Measurements from ENCODE around the gene ANGPTL7.

ANGPTL7 gene

GRCh38 chr1:11207898-11208611, 18.9 kb downstream of the ANGPTL7 start:
- peaks cover 98% of the 10 kb centered on the region for H3K36me3 ChIP-seq (ENCODE audit: insufficient read depth, low read length)
- H3K27me3 ChIP-seq (ENCODE audit: insufficient read depth, low read length) = no peaks in the 10 kb centered on the region
- no peak overlapping the region for H3K4me3 ChIP-seq (ENCODE audit: low read length)
- no peaks in the 10 kb centered on the region for H3K4me1 ChIP-seq (ENCODE audit: insufficient read depth, low read length)
- H3K9ac ChIP-seq (ENCODE audit: low read depth, low read length) = no peak overlapping the region
- no peak overlapping the region for H3K27ac ChIP-seq (ENCODE audit: low read depth, low read length)
- 89% methylated on average over 6 of the region's 6 CpGs for WGBS
- H3K9me3 ChIP-seq (ENCODE audit: insufficient read depth, low read depth, low read length) = no peaks in the 10 kb centered on the region

DNA sequence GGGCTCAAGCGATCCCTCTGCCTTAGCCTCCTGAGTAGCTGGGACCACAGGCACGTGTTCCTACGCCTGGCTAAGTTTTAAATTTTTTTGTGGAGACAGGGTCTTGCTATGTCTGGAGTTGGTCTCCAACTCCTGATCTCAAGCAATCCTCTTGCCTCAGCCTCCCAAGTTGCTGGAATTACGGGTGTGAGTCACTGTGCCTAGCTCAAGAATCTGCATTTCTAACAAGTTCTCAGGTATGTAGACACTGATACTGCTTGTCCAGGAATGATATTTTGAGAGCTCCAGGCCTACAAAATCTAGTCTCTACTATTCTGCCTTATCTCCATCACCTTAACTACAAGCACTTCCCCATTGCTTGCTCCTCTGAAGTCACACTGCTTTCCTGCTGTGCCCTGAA, 22.3 kb downstream of the ANGPTL7 start:
- WGBS = 93% methylated on average over 4 of the region's 4 CpGs
- Histone ChIP-seq H3K27ac (ENCODE audit: low read depth, low read length) (no peak overlapping the region), H3K9ac (ENCODE audit: low read depth, low read length) (no peak overlapping the region), H3K9me3 (ENCODE audit: insufficient read depth, low read depth, low read length) (no peaks in the 10 kb centered on the region), H3K36me3 (ENCODE audit: insufficient read depth, low read length) (peaks cover 98% of the 10 kb centered on the region), H3K4me1 (ENCODE audit: insufficient read depth, low read length) (no peaks in the 10 kb centered on the region), H3K27me3 (ENCODE audit: insufficient read depth, low read length) (no peaks in the 10 kb centered on the region), H3K4me3 (ENCODE audit: low read length) (no peak overlapping the region)

DNA sequence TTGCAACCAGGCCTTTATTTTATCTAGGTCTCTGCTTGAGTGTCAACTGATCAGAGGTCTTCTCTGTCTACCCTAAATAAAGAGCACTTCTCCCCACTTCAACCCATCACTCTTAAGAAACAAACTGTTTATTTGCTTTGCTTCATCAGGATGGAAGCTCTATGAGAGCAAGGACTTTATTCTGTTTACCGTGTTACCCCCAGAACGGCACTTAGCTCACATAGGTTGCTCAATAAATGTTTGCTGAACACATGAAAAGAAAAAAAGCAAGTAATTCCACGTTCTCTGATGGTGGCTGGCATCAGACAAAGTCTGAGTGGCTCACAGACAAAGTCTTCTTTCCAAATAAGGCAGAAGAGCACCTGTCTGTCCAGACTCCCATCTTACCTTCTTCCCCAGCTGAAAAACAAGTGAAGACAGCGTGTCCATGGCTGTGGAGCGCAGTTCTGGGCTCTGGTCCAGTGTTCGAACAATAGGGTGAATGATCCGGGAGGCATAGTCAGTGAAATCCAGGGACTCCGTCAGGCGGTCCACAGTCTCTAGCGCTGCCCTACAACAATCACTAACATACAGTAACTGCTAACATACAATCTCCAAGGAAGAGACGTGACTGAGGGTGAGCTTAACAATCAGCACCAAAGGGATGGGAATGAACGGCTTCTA, 22.9 kb downstream of the ANGPTL7 start:
- no peaks in the 10 kb centered on the region for H3K9me3 ChIP-seq (ENCODE audit: insufficient read depth, low read depth, low read length)
- no peaks in the 10 kb centered on the region for H3K27me3 ChIP-seq (ENCODE audit: insufficient read depth, low read length)
- H3K4me3 ChIP-seq (ENCODE audit: low read length) = no peak overlapping the region
- WGBS = 96% methylated on average over 12 of the region's 12 CpGs
- no peak overlapping the region for H3K9ac ChIP-seq (ENCODE audit: low read depth, low read length)
- no peak overlapping the region for H3K27ac ChIP-seq (ENCODE audit: low read depth, low read length)
- peaks cover 98% of the 10 kb centered on the region for H3K36me3 ChIP-seq (ENCODE audit: insufficient read depth, low read length)
- H3K4me1 ChIP-seq (ENCODE audit: insufficient read depth, low read length) = no peaks in the 10 kb centered on the region

DNA sequence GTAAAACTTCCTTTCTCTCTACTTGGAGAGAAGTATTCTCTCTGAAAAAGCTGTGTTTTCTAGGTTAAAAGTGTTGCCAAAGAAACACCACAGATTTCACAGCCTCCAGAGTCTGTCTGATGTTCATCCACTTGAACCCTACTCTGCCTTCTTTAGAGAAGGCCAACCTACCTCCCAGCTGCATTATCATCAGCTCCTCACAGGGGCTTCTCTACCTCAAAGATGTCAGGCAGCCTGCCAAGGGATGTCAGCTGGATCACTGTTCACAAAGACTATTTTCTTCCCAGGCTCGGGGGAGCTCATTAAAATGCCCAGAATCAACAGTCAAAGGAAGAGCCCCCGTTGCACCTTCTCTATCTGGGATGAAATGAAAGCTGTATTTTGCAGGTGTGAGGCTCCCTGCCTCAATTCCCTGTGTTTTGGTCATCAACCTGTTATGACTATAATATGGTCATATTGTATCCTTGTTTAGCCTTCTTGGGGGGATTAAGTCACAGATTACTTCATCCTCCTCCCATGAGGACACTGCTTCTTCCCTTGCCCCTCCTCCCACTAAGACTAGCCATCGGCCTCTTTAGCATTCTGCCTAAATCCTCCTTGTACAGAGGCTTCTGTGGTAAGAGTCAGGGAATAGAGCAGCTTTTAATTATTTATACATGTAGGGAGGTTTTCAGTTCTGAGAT, 25.7 kb downstream of the ANGPTL7 start:
- Histone ChIP-seq H3K4me1 (ENCODE audit: insufficient read depth, low read length) (no peaks in the 10 kb centered on the region), H3K9me3 (ENCODE audit: insufficient read depth, low read depth, low read length) (no peaks in the 10 kb centered on the region), H3K27ac (ENCODE audit: low read depth, low read length) (no peak overlapping the region), H3K4me3 (ENCODE audit: low read length) (no peak overlapping the region), H3K27me3 (ENCODE audit: insufficient read depth, low read length) (no peaks in the 10 kb centered on the region), H3K9ac (ENCODE audit: low read depth, low read length) (no peak overlapping the region), H3K36me3 (ENCODE audit: insufficient read depth, low read length) (peaks cover 94% of the 10 kb centered on the region)
- 90% methylated on average over 2 of the region's 3 CpGs for WGBS

DNA sequence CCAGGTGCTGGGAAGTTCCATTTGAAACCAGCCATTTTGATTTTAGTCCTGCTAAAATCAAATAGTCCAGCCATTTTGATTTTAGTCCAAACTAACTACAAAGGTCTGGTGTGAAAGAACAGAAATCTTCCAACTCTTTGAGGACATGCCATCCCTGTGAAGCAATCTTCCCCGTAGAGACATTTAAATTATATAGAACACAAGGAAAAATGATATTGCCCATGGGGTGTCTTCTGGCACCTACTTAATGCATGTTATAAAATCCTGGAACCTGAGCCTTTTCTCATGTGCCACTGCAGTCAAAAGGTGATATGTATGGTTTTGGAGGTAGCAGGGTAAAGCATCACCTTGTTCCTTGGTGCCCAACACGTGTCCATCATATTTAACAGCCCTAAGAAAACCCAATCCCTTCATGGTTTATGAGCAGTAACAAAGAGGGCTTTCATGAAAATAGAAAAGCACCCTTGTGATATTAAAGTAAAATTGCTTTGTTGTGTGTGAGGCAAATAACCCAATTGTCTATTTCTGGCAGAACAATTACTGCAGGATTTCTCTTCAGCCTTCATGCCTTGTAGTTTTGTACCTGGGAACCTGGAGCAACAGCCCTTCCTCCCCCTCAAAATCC, 26.3 kb downstream of the ANGPTL7 start:
- no peaks in the 10 kb centered on the region for H3K4me1 ChIP-seq (ENCODE audit: insufficient read depth, low read length)
- no peaks in the 10 kb centered on the region for H3K9me3 ChIP-seq (ENCODE audit: insufficient read depth, low read depth, low read length)
- H3K4me3 ChIP-seq (ENCODE audit: low read length) = no peak overlapping the region
- no peak overlapping the region for H3K9ac ChIP-seq (ENCODE audit: low read depth, low read length)
- no peaks in the 10 kb centered on the region for H3K27me3 ChIP-seq (ENCODE audit: insufficient read depth, low read length)
- peaks cover 95% of the 10 kb centered on the region for H3K36me3 ChIP-seq (ENCODE audit: insufficient read depth, low read length)
- 100% methylated on average over 2 of the region's 2 CpGs for WGBS
- no peak overlapping the region for H3K27ac ChIP-seq (ENCODE audit: low read depth, low read length)

DNA sequence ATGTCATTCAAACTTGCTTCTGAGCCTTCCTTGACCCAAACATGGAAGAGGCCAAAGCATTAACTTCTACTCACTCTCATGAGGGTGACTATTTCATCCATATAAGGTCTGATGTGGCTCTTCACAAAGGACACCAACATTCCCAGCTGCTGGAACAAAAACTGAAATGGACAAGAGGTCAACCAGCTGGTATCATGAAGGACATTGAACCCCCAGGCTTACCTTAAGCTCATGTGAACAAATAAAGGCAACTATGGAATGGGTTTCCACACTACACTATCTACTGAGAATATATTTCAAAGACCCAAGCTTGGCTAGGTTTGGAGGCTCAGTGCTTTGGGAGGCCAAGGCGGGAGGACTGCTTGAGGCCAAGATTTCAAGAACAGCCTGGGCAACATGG, 26.9 kb downstream of the ANGPTL7 start:
- no peaks in the 10 kb centered on the region for H3K27me3 ChIP-seq (ENCODE audit: insufficient read depth, low read length)
- no peak overlapping the region for H3K4me3 ChIP-seq (ENCODE audit: low read length)
- no peak overlapping the region for H3K27ac ChIP-seq (ENCODE audit: low read depth, low read length)
- 96% methylated on average over 1 of the region's 1 CpG for WGBS
- H3K9me3 ChIP-seq (ENCODE audit: insufficient read depth, low read depth, low read length) = no peaks in the 10 kb centered on the region
- H3K9ac ChIP-seq (ENCODE audit: low read depth, low read length) = no peak overlapping the region
- no peaks in the 10 kb centered on the region for H3K4me1 ChIP-seq (ENCODE audit: insufficient read depth, low read length)
- peaks cover 93% of the 10 kb centered on the region for H3K36me3 ChIP-seq (ENCODE audit: insufficient read depth, low read length)

GRCh38 chr1:11227106-11228077, 38.2 kb downstream of the ANGPTL7 start:
- Histone ChIP-seq H3K4me1 (ENCODE audit: insufficient read depth, low read length) (no peaks in the 10 kb centered on the region), H3K27ac (ENCODE audit: low read depth, low read length) (no peak overlapping the region), H3K36me3 (ENCODE audit: insufficient read depth, low read length) (peaks cover 91% of the 10 kb centered on the region), H3K9me3 (ENCODE audit: insufficient read depth, low read depth, low read length) (no peaks in the 10 kb centered on the region), H3K27me3 (ENCODE audit: insufficient read depth, low read length) (no peaks in the 10 kb centered on the region), H3K4me3 (ENCODE audit: low read length) (no peak overlapping the region), H3K9ac (ENCODE audit: low read depth, low read length) (no peak overlapping the region)
- WGBS = 94% methylated on average over 10 of the region's 10 CpGs

- H3K27ac ChIP-seq (ENCODE audit: low read depth, low read length) = no peak overlapping the region
- no peaks in the 10 kb centered on the region for H3K9me3 ChIP-seq (ENCODE audit: insufficient read depth, low read depth, low read length)
- H3K27me3 ChIP-seq (ENCODE audit: insufficient read depth, low read length) = no peaks in the 10 kb centered on the region
- 94% methylated on average over 3 of the region's 4 CpGs for WGBS
- no peak overlapping the region for H3K9ac ChIP-seq (ENCODE audit: low read depth, low read length)
- peaks cover 96% of the 10 kb centered on the region for H3K36me3 ChIP-seq (ENCODE audit: insufficient read depth, low read length)
- H3K4me3 ChIP-seq (ENCODE audit: low read length) = no peak overlapping the region
- no peaks in the 10 kb centered on the region for H3K4me1 ChIP-seq (ENCODE audit: insufficient read depth, low read length)
Measured at GRCh38 chr1:11229203-11229602, 40.0 kb downstream of the ANGPTL7 start.

- no peaks in the 10 kb centered on the region for H3K27me3 ChIP-seq (ENCODE audit: insufficient read depth, low read length)
- no peaks in the 10 kb centered on the region for H3K4me1 ChIP-seq (ENCODE audit: insufficient read depth, low read length)
- H3K4me3 ChIP-seq (ENCODE audit: low read length) = no peak overlapping the region
- H3K27ac ChIP-seq (ENCODE audit: low read depth, low read length) = no peak overlapping the region
- no peak overlapping the region for H3K9ac ChIP-seq (ENCODE audit: low read depth, low read length)
- 100% methylated on average over 2 of the region's 2 CpGs for WGBS
- peaks cover 99% of the 10 kb centered on the region for H3K36me3 ChIP-seq (ENCODE audit: insufficient read depth, low read length)
- no peaks in the 10 kb centered on the region for H3K9me3 ChIP-seq (ENCODE audit: insufficient read depth, low read depth, low read length)
Measured at GRCh38 chr1:11233208-11233607, 44.1 kb downstream of the ANGPTL7 start.

GRCh38 chr1:11237356-11237755, 48.2 kb downstream of the ANGPTL7 start:
- no peaks in the 10 kb centered on the region for H3K9me3 ChIP-seq (ENCODE audit: insufficient read depth, low read depth, low read length)
- H3K36me3 ChIP-seq (ENCODE audit: insufficient read depth, low read length) = peaks cover 93% of the 10 kb centered on the region
- 96% methylated on average over 6 of the region's 6 CpGs for WGBS
- H3K27ac ChIP-seq (ENCODE audit: low read depth, low read length) = no peak overlapping the region
- H3K4me1 ChIP-seq (ENCODE audit: insufficient read depth, low read length) = no peaks in the 10 kb centered on the region
- H3K9ac ChIP-seq (ENCODE audit: low read depth, low read length) = no peak overlapping the region
- no peaks in the 10 kb centered on the region for H3K27me3 ChIP-seq (ENCODE audit: insufficient read depth, low read length)
- no peak overlapping the region for H3K4me3 ChIP-seq (ENCODE audit: low read length)
